Inflammatory macrophage (primary cell): ENCODE data around the gene TOX3.

Experiments
- DNase-seq, 2 donors: peaks; one replicate each; pipeline ENCODE4 v3.0.0-alpha.2; 2020 to 2022
- total RNA-seq, 18 experiments: gene quantifications; one replicate each; lab custom pipeline; 2026; ENCODE audit warnings: mixed read lengths in 6 of 18, inconsistent platforms in 2 of 18; lab: John Stamatoyannopoulos, UW

TOX3 gene
- 0 to 0.13 (median 0) reads per million in 18 experiments for total RNA-seq

DNA sequence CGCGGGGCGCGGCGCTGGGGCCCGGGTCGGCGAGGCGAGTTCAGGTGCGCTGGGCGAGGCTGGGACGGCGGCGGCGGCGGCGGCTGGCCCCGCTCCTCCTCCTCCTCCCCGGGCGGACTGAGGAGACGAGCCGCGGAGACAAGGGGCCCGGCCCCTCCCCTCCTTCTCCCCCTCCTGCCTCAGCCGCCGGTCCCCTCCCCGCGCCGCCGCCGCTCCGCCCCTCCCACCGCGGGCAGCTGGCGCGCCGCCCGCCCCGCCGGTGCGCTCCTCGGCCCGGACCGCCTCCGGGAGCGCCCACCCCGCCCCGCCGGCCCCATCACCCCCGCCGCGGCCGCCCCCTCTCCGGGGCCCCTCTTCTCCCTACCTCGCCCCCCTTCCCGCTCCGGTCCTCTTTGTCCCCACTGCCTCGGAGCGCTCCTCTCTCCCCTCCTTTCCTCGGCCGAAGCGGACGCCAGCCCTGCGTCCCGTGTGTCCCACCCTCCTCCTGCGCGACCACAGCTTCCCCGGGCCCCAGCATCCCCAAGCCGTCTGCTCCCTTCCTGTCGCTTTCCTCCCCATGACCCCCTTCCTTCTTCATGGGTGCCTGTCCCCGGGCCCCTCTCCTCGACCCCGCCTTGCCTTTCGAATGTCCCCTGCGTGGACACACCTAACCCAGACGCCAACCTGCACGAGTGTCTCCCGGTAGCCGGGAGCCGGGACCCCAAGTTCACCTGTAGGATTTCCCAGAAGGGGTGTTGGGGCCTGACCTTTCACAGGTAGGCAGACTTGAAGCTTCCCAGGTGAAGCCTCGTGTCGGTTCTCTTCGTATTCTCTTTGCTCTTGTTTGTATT, at the start of gene TOX3:
TOX3 (minus strand) TSS at position 140 of the 830 bp plus-strand sequence. CDS start 420 bp downstream, outside the sequence.
- no peak for DNase-seq

DNA sequence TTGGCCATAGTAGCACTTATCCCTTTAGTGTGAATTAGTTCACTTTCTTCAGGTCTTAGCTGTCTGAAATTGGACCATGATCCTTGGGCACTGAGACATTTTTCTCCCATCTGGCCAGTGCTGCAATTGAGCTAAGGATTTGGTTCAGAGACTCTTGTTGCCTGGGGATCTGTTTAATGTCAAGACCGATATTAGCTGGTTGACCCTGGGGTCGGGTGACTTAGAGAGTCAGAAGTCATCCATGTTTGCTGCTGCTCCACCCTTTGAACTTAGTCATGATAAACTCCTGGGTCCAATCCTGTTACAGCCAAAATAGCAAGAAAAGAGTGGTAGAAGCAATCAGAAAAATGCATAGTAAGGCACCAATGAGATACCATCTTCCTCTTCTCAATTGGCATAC, 45.8 kb upstream of the TOX3 start:
- no peak for DNase-seq

DNA sequence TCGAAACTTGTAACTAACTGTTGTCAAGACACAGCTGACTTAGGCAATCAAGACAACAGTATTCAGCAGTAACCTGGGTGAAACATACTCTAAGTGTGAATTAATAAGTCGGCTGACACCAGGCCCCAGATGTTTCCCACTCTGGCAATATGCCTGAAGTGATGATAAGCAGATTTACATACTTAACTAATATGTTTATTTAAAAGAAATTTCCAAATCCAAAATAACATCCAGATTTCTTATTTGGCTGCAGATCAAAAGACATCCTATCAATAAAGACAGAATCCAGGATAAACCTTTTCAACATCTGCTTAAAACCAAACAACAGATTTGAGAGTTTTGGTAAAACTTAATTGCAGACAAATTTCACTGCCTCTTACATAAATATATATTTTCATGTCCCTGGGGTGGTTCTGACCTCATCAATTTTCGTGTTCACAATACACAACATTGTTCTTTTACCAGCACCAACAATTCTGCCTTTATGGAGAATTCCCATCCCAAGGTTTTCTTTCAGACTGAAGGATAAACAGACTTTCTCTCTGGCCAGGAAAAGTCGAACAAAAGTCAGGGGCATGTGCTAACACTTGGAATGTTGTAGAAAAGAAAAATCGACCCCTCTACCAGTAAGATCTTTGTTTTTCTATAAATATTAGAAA, 45.1 kb upstream of the TOX3 start:
- DNase-seq: no peak

DNA sequence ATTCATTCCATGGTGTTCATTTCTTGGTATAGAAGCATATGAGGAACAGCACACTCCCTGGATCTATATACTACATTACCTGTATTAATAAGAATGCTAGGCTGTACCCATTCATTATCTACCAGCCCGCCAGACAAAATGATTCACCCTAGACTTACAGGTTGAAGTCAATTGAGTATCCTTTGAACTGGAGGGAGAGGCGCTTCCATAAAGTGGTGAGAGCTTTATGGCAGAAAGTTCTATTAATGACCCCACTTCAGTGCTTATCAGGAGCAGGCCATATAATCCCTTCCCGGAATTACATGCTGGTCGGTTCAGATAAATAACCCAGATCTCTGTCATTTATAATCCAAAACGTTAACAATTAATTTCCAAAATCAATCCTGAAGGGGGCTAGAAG, 44.5 kb upstream of the TOX3 start:
- no peak for DNase-seq

DNA sequence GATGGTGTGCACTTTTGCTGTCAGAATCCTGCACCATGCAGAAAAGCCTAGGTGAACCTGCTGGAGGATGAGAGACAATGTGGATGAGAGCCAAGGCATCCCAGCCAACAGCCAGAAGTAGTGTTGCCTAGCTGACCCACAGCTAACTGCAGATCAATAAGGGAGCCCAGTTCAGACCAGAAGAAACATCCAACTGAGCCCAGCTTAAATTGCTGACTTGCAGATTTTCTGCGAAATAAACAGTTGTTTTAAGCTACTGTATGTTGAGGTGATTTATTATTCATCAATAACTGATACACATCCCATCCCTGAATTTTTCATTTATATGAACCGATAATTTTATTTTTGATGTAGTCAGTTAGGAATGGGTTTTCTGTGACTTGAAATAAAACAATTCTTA, 39.2 kb upstream of the TOX3 start:
- no peak for DNase-seq

DNA sequence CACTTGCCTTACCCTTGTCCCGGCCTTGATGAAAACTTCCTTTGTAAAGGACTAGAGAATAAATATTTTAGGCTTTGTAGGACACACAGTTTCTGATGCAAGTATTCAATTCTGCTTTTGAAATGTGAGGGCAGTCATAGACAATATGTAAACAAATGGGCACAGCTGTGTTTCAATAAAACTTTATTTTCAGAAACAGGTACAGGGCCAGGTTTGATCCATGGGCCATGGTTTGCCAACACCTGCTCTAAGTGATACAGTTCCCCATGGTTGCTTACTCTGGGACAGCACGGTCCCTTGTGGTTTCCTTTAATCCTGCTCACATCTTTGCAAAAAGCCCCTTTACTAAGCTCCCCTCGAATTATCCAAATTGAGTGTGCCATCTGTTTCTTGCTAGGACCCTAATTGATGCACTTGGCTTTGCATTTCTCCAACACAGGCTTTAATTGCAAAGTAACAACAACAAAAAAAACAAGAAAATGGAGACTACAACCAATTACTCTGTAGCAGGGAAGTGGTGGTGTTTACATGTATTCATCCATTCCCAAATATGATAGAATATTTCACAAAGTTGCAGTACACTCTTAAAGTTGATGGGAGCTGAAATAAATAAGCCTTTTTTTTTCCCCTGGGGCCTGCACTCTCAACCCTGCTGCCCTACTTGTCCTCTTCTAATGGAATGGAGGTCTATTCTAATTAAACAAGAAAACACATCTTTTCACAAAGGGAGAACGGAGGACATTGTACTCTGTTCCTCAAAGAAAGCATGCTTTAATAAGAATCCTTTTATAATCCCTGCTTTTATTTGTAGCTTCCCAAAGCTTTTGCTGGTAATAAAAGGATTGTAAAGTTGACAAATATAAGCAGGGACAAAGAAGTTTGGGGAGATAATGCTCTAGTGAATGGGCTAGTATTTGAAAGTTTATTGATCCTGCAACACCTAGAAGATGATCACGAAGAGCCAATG, 37.7 kb upstream of the TOX3 start:
- no peak for DNase-seq

- no peak for DNase-seq
Measured at GRCh38 chr16:52581530-52581929, 34.6 kb upstream of the TOX3 start.

GRCh38 chr16:52580488-52580887, 33.5 kb upstream of the TOX3 start:
- no peak for DNase-seq

DNA sequence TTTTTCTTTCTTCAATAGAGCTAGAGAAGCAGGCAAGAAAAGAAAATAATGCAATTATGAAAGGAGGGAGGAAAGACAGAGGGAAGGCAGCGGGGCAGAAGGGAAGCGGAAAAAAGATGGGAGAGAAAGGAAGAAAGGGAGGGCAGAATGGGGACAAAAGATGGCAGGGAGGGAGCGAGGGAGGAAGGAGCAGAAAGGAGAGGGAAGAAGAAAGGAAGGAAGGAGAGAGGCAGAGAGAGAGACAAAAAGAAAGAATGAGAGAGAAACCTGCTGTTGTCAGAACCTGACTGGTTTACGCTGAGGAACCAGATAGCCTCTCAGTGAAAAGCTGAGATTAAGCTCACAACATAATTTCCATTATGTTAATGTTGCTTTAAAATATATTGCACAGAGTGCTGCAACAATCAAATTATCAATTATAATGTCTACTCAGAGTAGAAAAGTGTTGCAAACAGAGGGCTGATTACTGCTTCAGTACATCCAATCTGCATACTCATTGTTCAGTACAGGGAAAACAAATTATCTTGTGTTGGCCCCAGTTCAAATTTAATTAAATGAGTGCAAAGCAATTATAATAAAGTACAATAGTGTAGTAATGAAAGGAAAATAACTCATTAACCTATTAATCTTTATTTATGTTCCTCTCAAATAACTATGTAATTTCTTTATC, 32.0 kb upstream of the TOX3 start:
- DNase-seq: no peak

DNA sequence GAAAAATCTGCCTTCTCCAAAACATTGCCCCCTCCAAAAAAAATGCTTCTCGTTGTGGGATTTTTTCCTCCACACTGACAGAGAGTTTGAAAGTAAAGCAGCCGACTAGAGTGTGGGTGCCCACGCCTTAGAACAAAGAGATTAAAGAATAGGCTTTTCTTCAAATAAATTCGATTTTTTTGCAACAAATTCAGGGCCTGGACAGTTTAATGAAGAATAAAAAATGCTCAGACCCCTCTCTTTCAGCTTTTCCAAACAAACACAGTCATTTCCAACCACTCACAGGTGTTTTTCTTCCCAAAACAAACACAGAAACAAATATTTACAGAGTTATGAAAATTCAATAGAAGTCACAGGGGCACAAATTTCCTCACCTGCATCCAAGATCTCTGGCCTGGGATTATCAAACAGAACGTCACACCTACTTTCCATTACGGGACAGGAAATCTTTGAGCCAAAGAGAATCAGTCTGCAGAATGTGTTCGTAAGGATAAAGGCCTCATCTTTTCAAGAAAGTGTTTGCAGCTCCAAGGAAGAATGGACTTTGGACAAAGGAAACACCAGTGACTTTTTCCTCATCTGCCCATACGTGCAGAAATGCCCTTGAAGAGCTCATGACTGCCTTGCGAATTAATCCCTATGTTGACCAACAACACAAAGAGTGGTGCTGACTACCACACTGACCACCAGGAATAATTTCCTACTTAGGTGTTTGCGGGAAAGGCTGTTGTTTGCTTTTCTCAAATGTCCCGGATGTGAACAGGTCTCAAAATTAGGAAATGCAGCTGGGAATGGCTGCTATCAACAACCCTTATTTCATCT, 31.3 kb upstream of the TOX3 start:
- DNase-seq: no peak

GRCh38 chr16:52577130-52577706, 30.3 kb upstream of the TOX3 start:
- DNase-seq: no peak

- DNase-seq: no peak
Measured at GRCh38 chr16:52573365-52574299, 26.7 kb upstream of the TOX3 start.

- no peak for DNase-seq
Measured at GRCh38 chr16:52572656-52573055, 25.7 kb upstream of the TOX3 start.

DNA sequence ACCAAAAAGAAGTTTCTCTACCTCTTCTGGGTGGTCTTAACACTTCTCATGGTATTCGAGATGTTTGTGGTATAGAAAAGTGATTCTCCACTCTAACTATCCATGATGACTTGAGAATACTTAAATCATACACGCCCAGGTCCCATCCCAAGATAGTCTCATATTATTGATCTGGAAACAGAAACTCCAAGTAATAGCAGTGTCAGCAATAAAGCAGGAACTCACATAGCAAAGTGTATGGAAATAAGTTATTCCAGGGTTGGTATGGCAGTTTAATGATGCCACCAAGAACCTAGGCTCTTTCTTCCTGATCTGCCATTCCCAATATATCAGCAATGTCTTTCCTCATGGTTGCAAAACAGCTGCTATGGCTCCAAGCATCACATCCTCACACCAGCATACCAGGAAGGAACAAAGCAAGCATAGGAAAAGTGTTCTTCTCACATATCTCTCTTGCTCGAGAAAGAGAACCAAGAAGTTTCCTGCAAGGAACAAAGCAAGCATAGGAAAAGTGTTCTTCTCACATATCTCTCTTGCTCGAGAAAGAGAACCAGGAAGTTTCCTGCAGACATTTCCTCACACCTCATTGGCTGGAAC, 23.6 kb upstream of the TOX3 start:
- no peak for DNase-seq

- DNase-seq: no peak
Measured at GRCh38 chr16:52569701-52570100, 22.8 kb upstream of the TOX3 start.

- no peak for DNase-seq
Measured at GRCh38 chr16:52568983-52569690, 22.2 kb upstream of the TOX3 start.

DNA sequence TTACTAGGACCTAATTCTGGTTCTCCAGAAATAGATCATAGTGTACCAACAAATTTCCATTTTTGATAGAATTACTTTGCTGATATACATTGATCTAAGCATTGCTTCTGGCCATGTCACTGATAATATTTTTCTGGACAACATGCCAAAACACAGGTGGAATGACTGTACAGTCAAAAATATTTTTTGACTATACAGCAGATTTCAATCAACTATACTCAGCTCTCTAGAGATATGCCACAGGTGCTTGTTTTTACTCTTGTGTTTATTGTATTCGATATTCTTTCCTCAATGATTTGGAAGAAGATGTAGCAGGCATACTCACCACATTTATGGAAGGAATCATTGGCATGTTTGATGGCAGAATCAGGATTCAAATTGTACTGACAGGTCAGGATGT, 21.6 kb upstream of the TOX3 start:
- DNase-seq: no peak

DNA sequence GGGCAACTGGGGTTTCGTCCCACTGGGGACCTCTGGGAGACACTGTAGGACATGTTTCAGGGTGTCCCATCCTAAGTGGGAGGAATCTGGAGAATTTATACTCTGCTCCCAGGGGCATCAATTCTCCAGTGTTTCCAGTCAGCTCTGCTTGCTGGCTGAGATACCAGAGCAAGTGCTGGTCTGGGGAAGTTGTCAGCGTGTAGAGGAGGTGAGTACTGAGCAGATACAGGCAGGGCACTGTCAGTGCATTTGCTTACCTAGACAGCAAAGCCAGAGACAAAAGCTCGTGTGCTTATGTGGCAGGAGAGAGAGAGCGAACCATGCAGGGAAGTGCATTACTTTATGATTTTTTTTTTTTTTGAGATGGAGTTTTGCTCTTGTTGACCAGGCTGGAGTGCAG, 20.2 kb upstream of the TOX3 start:
- DNase-seq: no peak
